ENCODE data around the gene SPOCK1.

SPOCK1 gene

GRCh38 chr5:137085206-137085605 lies 413.9 kb downstream of the SPOCK1 start:
- DNase-seq (ENCODE audit: low read depth in 4 of 4, low spot score in 1 of 4), result no peak

GRCh38 chr5:137084016-137084415 lies 415.1 kb downstream of the SPOCK1 start:
- no peak for DNase-seq (ENCODE audit: low read depth in 4 of 4, low spot score in 1 of 4)

GRCh38 chr5:137082951-137083350 lies 416.2 kb downstream of the SPOCK1 start:
- no peak for DNase-seq (ENCODE audit: low read depth in 4 of 4, low spot score in 1 of 4)

GRCh38 chr5:137078171-137078665 lies 420.9 kb downstream of the SPOCK1 start:
- DNase-seq (ENCODE audit: low read depth in 4 of 4, low spot score in 1 of 4), result no peak

- no peak for DNase-seq (ENCODE audit: low read depth in 4 of 4, low spot score in 1 of 4)
Observed at GRCh38 chr5:137075163-137075970, 423.8 kb downstream of the SPOCK1 start.

GRCh38 chr5:137073189-137073588 lies 425.9 kb downstream of the SPOCK1 start:
- DNase-seq (ENCODE audit: low read depth in 4 of 4, low spot score in 1 of 4), result no peak

GRCh38 chr5:137072361-137073115 lies 426.6 kb downstream of the SPOCK1 start:
- no peak for DNase-seq (ENCODE audit: low read depth in 4 of 4, low spot score in 1 of 4)

GRCh38 chr5:137071931-137072330 lies 427.2 kb downstream of the SPOCK1 start:
- no peak for DNase-seq (ENCODE audit: low read depth in 4 of 4, low spot score in 1 of 4)

GRCh38 chr5:137071526-137071925 lies 427.6 kb downstream of the SPOCK1 start:
- DNase-seq (ENCODE audit: low read depth in 4 of 4, low spot score in 1 of 4), result no peak

- no peak for DNase-seq (ENCODE audit: low read depth in 4 of 4, low spot score in 1 of 4)
Observed at GRCh38 chr5:137070521-137070920, 428.6 kb downstream of the SPOCK1 start.

GRCh38 chr5:137069358-137069757 lies 429.8 kb downstream of the SPOCK1 start:
- DNase-seq (ENCODE audit: low read depth in 4 of 4, low spot score in 1 of 4), result no peak

GRCh38 chr5:137061382-137061781 lies 437.7 kb downstream of the SPOCK1 start:
- no peak for DNase-seq (ENCODE audit: low read depth in 4 of 4, low spot score in 1 of 4)

GRCh38 chr5:137058089-137058488 lies 441.0 kb downstream of the SPOCK1 start:
- no peak for DNase-seq (ENCODE audit: low read depth in 4 of 4, low spot score in 1 of 4)

- no peak for DNase-seq (ENCODE audit: low read depth in 4 of 4, low spot score in 1 of 4)
Observed at GRCh38 chr5:137056676-137057075, 442.4 kb downstream of the SPOCK1 start.

GRCh38 chr5:137055271-137055872 lies 443.8 kb downstream of the SPOCK1 start:
- DNase-seq (ENCODE audit: low read depth in 4 of 4, low spot score in 1 of 4), result no peak

GRCh38 chr5:137054792-137055191 lies 444.3 kb downstream of the SPOCK1 start:
- DNase-seq (ENCODE audit: low read depth in 4 of 4, low spot score in 1 of 4), result no peak

- no peak for DNase-seq (ENCODE audit: low read depth in 4 of 4, low spot score in 1 of 4)
Observed at GRCh38 chr5:137054335-137054734, 444.8 kb downstream of the SPOCK1 start.

GRCh38 chr5:137051161-137051560 lies 448.0 kb downstream of the SPOCK1 start:
- no peak for DNase-seq (ENCODE audit: low read depth in 4 of 4, low spot score in 1 of 4)

- DNase-seq (ENCODE audit: low read depth in 4 of 4, low spot score in 1 of 4), result no peak
Observed at GRCh38 chr5:137040641-137041340, 458.3 kb downstream of the SPOCK1 start.

- DNase-seq (ENCODE audit: low read depth in 4 of 4, low spot score in 1 of 4), result no peak
Observed at GRCh38 chr5:137040024-137040423, 459.1 kb downstream of the SPOCK1 start.

GRCh38 chr5:137037848-137038247 lies 461.3 kb downstream of the SPOCK1 start:
- no peak for DNase-seq (ENCODE audit: low read depth in 4 of 4, low spot score in 1 of 4)
